ENCODE data around the gene ADAMTSL4.
"Not testable (repeated sequence)": the region's sequence is repeated elsewhere in the genome, so short reads cannot be mapped to it uniquely, and the experiment has no call there.

Gene ADAMTSL4

GRCh38 chr1:150568594-150568966 lies 19.4 kb downstream of the ADAMTSL4 start:
- FAIRE-seq = no peak

DNA sequence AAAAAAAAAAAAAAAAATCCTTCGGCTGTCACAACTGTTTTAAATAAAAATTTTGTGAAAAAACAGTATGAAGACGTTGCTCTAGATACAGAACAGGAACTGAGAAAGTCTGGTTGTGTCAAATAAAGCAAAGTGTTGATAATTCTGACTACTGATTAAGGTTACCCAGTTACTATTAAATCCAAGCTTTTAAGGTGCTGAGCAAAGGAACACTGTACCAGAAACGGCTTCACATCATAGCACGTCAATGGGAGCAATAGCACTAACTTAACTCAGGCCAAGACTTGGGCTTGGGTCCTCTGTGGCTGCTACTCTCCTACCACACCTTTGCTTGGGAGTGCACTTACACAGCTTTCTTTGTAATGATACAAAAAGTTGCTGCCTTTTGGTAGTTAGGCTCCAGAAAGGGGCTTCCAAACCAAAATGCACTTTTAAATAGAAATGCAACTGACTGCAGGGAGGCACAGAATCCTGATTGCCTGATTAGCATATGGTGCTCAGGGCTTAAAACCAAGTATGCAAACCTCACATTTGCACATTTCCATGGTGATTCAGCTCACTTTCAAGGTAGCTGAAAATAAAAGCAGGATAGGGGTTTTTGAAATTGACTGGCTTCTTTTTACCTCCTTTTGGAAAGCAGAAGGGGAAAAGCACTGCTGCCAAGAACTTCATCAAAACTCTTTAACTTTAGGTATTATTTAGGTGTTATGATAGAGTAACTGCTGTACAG lies 23.9 kb downstream of the ADAMTSL4 start:
- no peak for FAIRE-seq

- FAIRE-seq = not testable (repeated sequence)
These were observed 24.5 kb downstream of the ADAMTSL4 start for GRCh38 chr1:150573648-150574071.

- no peak for FAIRE-seq
These were observed 25.3 kb downstream of the ADAMTSL4 start for GRCh38 chr1:150574260-150575071.

GRCh38 chr1:150575072-150575489 lies 25.9 kb downstream of the ADAMTSL4 start:
- FAIRE-seq = no peak

- peak; percentile 65 for FAIRE-seq
These were observed 26.5 kb downstream of the ADAMTSL4 start for GRCh38 chr1:150575518-150576366.

DNA sequence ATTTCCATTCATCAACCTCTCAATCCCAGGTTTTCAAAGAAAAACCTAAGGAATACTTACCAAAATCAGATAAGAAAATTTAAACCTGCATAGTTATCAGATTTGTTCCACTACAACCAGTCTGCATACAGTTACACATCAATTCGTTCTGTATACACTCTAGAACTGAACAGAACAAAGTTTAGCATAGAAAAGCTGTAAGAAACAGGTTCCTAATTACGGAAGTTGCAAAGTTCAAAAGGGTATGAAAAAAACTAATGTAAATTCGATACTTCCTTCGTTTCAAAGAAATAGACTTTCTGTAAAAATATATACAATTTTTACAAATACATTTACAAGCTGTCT lies 27.1 kb downstream of the ADAMTSL4 start:
- FAIRE-seq = no peak

- no peak for FAIRE-seq
These were observed 27.8 kb downstream of the ADAMTSL4 start for GRCh38 chr1:150576794-150577556.

DNA sequence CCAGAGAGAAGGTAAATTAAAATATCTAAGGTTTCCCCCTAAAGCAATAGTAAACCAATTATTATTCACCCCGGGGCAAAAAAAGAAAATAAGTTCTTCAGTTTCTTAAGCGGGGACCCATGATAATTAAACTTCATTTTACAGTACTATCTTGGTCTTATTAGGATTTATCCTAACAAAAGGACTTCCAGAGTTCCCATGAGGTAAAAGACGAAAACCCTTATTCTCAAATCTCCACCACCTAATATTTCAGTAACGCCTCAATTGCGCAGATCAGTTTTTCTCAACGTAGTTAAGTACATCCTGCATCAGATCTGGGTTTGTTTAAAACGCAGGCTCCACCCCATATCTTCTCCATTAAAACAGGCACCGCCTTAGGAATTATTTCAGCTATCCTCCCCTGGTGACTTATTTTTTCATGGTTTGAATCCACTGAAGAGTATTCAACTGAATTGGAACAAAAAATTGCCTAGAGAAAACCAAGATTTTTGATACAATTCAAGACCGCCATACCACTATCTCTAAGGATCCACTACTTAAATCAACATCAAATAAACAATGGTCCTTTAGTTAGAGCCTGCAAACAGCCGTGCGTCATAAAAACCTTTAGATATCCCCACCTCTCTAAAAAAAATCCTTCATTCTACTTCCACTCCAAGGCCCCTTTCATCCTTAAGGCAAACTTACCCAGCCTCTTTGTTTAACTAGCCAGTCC lies 28.5 kb downstream of the ADAMTSL4 start:
- FAIRE-seq = no peak

DNA sequence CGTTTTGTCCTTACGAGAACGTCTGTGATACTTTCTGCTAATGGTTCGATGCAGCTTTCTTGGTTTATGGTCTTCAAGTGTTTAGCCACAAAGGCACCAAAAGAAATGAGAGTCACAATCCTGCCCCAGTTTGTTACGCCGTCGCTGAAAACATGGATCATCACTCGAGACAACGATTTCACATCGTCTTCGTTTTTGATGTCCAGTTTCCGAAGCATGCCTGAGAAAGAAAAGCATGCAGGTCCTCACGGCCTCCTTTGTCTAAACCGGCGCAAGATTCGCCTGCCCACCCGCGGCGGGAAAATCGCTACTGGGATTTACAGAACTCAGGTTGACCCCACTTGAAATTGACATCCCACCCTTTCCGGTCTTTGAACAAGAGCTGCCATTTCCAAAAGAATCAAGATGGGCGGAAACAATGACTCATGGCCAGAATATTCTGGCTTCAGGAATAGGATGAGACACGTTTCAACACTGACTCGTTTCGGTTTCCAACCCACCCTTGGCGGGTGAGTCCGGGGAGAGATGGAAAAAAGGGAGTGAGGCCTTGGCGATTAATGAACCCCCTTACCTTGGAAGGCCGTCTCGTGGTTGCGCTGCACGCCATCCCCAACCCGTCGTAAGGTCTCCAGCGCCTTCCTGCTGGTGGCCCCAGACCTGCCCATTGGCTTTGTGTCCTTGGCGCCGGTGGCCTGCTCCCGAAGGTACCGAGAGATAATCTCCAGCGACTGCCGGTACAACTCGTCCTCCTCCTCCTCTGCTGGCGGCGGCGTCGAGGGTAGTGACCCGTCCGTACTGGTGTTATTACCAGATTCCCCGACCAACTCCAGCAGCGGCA lies 29.3 kb downstream of the ADAMTSL4 start:
- FAIRE-seq = no peak

GRCh38 chr1:150579110-150579944 lies 30.1 kb downstream of the ADAMTSL4 start, which contains the start of gene MCL1:
TSS of gene MCL1 (minus strand) at chr1:150579610. CDS start at chr1:150579530, 80 bp downstream.
- FAIRE-seq = no peak

DNA sequence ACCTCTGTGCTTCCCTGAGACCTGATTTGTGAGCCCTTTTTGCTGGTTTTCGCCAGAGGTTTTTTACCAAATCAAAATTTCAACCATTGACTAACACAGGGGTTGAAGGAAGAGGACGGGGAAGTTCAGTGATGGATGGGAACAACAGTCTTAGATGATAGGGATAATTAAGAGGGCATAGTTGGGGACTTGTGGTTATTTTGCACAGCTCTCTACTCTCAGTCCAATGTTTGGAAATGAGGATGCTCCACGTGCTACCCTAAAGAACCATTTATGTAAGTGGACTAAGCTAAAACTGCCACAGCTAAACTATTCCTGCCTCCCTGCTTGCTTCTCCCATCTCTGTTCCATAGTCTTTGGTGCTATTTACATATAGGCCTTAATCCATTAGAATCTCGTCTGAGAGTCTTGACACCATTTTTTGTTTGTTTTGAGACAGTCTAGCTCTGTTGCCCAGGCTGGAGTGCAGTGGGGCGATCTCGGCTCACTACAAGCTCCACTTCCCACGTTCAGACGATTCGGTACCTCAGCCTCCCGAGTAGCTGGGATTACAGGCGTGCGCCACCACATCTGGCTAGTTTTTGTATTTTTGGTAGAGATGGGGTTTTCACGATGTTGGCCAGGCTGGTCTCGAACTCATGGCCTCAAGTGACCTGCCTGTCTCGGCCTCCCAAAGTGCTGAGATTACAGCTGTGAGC lies 30.9 kb downstream of the ADAMTSL4 start:
- no peak for FAIRE-seq

GRCh38 chr1:150580966-150581365 lies 31.8 kb downstream of the ADAMTSL4 start:
- not testable (repeated sequence) for FAIRE-seq

GRCh38 chr1:150581437-150581836 lies 32.2 kb downstream of the ADAMTSL4 start:
- not testable (repeated sequence) for FAIRE-seq

- not testable (repeated sequence) for FAIRE-seq
These were observed 32.8 kb downstream of the ADAMTSL4 start for GRCh38 chr1:150581962-150582361.

GRCh38 chr1:150582371-150582770 lies 33.2 kb downstream of the ADAMTSL4 start:
- FAIRE-seq = no peak

GRCh38 chr1:150596095-150596892 lies 47.1 kb downstream of the ADAMTSL4 start:
- FAIRE-seq = no peak

- no peak for FAIRE-seq
These were observed 47.8 kb downstream of the ADAMTSL4 start for GRCh38 chr1:150596976-150597375.

Measured in islet of Langerhans (tissue), 1 donor.